Trophoblast cell (in vitro differentiated cells and primary cell): ENCODE results near the gene TAC3. TPM values are rescaled to one million over a fixed set of nuclear protein-coding genes. Genes with fewer than 3 reads are reported as not detected.
A peak's percentile ranks its signal among the peaks of the same experiment; 100 is the strongest.

ENCODE experiments used
- DNase-seq, 2 donors: peaks; one replicate each; pipeline ENCODE4 v3.0.0-alpha.2; 2016
- H2AFZ ChIP-seq: 2 replicates; pipeline ENCODE4 v1.6.1; 2013; ENCODE audit warnings: low read length, moderate library complexity, mild to moderate bottlenecking; ENCODE audit not compliant: insufficient read depth, poor library complexity
- H2AK5ac ChIP-seq: 2 replicates; pipeline ENCODE4 v1.6.1; 2013; ENCODE audit warnings: mild to moderate bottlenecking, low read length
- H2BK120ac ChIP-seq: 2 replicates; pipeline ENCODE4 v1.6.1; 2013; ENCODE audit warnings: low read length, mild to moderate bottlenecking, moderate library complexity; ENCODE audit not compliant: insufficient read depth, poor library complexity
- H2BK12ac ChIP-seq: 2 replicates; pipeline ENCODE4 v1.6.1; 2013; ENCODE audit warnings: mild to moderate bottlenecking, low read length, moderate library complexity
- H2BK5ac ChIP-seq: 2 replicates; pipeline ENCODE4 v1.6.1; 2013; ENCODE audit warnings: low read length, low read depth, moderate library complexity, mild to moderate bottlenecking; ENCODE audit not compliant: poor library complexity
- H3K14ac ChIP-seq: 2 replicates; pipeline ENCODE4 v1.6.1; 2013; ENCODE audit warnings: mild to moderate bottlenecking, low read length
- H3K18ac ChIP-seq: 2 replicates; pipeline ENCODE4 v1.6.1; 2013; ENCODE audit warnings: mild to moderate bottlenecking, low read length
- H3K23ac ChIP-seq: 2 replicates; pipeline ENCODE4 v1.6.1; 2013; ENCODE audit warnings: low read length
- H3K27ac ChIP-seq: 2 replicates; pipeline ENCODE4 v1.5.1; 2013; ENCODE audit warnings: low read depth, mild to moderate bottlenecking, inconsistent platforms, low read length, moderate library complexity
- H3K27me3 ChIP-seq: 2 replicates; pipeline ENCODE4 v1.6.1; 2013; ENCODE audit warnings: inconsistent platforms, mild to moderate bottlenecking, low read length, moderate library complexity; ENCODE audit not compliant: insufficient read depth
- H3K36me3 ChIP-seq, 2 experiments: 1 replicate in 1 of 2; 2 replicates in 1 of 2; pipeline ENCODE4 v1.6.1; 2013; ENCODE audit warnings: low read length in 2 of 2, mild to moderate bottlenecking in 2 of 2, moderate library complexity in 1 of 2; ENCODE audit not compliant: insufficient read depth in 2 of 2, control insufficient read depth in 1 of 2
- H3K4ac ChIP-seq: 2 replicates; pipeline ENCODE4 v1.6.1; 2013; ENCODE audit warnings: low read depth, mild to moderate bottlenecking, low read length, moderate library complexity
- H3K4me1 ChIP-seq, 2 experiments: 1 replicate in 1 of 2; 2 replicates in 1 of 2; pipeline ENCODE4 v1.6.1; 2013; ENCODE audit warnings: low read length in 2 of 2, mild to moderate bottlenecking in 2 of 2, moderate library complexity in 1 of 2; ENCODE audit not compliant: insufficient read depth in 2 of 2, control insufficient read depth in 1 of 2
- H3K4me2 ChIP-seq: 2 replicates; pipeline ENCODE4 v1.6.1; 2013; ENCODE audit warnings: inconsistent platforms, mild to moderate bottlenecking, low read length, moderate library complexity
- H3K4me3 ChIP-seq: 2 replicates; pipeline ENCODE4 v1.5.1; 2013; ENCODE audit warnings: mild to moderate bottlenecking, low read depth, low read length, inconsistent platforms
- H3K79me1 ChIP-seq: one replicate; pipeline ENCODE4 v1.6.1; 2013; ENCODE audit warnings: low read length
- H3K79me2 ChIP-seq: 2 replicates; pipeline ENCODE4 v1.6.1; 2013; ENCODE audit warnings: low read length, mild to moderate bottlenecking; ENCODE audit not compliant: control insufficient read depth, insufficient read depth, poor library complexity
- H3K9ac ChIP-seq: 2 replicates; pipeline ENCODE4 v1.6.1; 2013; ENCODE audit warnings: mild to moderate bottlenecking, low read length
- H3K9me3 ChIP-seq: 2 replicates; pipeline ENCODE4 v1.6.1; 2013; ENCODE audit warnings: low read depth, mild to moderate bottlenecking, control low read depth, inconsistent platforms, low read length; ENCODE audit not compliant: insufficient read depth
- H4K12ac ChIP-seq: 2 replicates; pipeline ENCODE4 v1.6.1; 2013; ENCODE audit warnings: low read depth, mild to moderate bottlenecking, low read length, moderate library complexity
- H4K8ac ChIP-seq: 2 replicates; pipeline ENCODE4 v1.6.1; 2013; ENCODE audit warnings: low read depth, mild to moderate bottlenecking, low read length, moderate library complexity
- H4K91ac ChIP-seq: one replicate; pipeline ENCODE4 v1.6.1; 2013; ENCODE audit warnings: low read depth, mild to moderate bottlenecking, low read length, moderate library complexity
- WGBS: extraction: QIAGEN DNeasy Blood & Tissue Kit; methylation state at CpG from one replicate; pipeline ENCODE4 v1.1.7; 2013; ENCODE audit warnings: missing lambda C conversion rate; ENCODE audit not compliant: insufficient read length, insufficient coverage; ENCODE audit errors: extremely low coverage; 5-methylcytosine and 5-hydroxymethylcytosine counted together
- polyA plus RNA-seq: library from polyadenylated mRNA; stranded (reverse); fragments of 200-250 nt; gene quantifications from 2 replicates; pipeline ENCODE4 v1.2.3, GENCODE V29; 2013

Gene TAC3
- 34.7 and 36.7 TPM in 2 replicates for polyA plus RNA-seq

DNA sequence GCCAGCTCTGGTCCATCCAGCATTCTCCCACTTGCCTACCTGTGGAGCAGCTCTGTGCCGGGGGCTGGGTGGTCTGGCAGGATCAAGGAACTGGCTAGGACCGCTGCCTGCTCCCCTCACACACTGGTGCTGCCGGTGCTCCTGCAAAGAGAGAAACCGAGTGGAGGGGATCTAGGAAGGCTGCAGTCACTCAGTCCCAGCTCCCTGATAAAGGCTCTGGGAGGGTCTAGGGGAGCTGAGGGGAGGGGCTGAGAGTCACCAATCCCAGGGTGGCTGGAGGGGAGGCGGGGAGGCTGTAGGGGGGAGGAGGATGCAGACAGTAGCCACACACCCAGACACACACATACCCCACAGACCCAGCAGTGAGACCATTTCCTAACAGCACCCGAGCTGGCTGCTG, at the start of gene TAC3:
Gene TAC3, minus strand, starts transcription at position 182 of the 400 bp plus-strand sequence. CDS start 732 bp downstream, outside the sequence.
- WGBS = no CpG with 5 or more reads among the region's 6 CpGs
- Histone ChIP-seq H2AFZ (peak within 1 kb of the TSS; percentile 75), H3K36me3 (no peaks in the 10 kb centered on the region)

DNA sequence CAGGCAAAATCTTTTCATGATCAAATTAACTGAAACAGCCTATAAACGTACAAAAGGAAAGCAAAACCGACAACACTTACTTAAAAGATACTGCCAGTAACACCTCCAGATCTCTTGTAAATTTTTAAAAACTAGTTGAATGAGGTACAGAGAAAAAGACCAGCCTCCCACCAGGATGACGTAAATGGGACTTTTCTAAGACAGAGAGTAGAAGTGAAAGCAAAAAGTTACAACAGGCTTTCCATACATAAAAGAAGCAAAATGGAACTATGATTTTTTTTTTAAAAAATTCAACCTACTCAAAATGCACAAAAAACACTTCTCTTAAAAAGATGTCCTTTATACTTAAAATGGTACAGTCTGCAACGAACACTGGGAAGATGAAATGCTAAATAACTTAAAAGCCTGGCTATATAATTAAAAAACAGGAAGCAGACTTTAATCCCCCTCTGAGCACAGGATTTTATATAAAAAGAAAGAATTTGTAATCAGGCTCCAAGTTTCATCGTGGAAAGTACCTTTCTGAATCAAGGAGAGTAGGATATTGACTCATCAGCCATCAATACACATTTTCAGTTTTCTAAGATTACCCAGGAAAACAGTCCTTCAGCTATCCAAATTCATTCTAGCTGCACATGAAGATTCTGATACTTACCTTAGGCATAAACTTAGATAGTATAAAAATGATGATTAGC, 47.8 kb upstream of the TAC3 start:
- no peak overlapping the region for H3K18ac ChIP-seq
- H2AK5ac ChIP-seq = no peak overlapping the region
- no peaks in the 10 kb centered on the region for H3K79me1 ChIP-seq
- no peak overlapping the region for H3K4me2 ChIP-seq
- no peak overlapping the region for H3K9ac ChIP-seq
- peaks cover 13 to 18% of the 10 kb centered on the region in 2 experiments for H3K36me3 ChIP-seq
- no peak overlapping the region for H2BK5ac ChIP-seq
- H3K4ac ChIP-seq = no peak overlapping the region
- H3K27me3 ChIP-seq = no peaks in the 10 kb centered on the region
- H3K4me1 ChIP-seq = no peaks in the 10 kb centered on the region
- no peak overlapping the region for H3K27ac ChIP-seq
- no peak overlapping the region for H3K14ac ChIP-seq
- H2AFZ ChIP-seq = no peak overlapping the region
- H2BK12ac ChIP-seq = no peak overlapping the region
- H3K4me3 ChIP-seq = no peak overlapping the region
- no peaks in the 10 kb centered on the region for H3K9me3 ChIP-seq
- no peak overlapping the region for H2BK120ac ChIP-seq
- no peak overlapping the region for H4K12ac ChIP-seq
- no peak overlapping the region for H4K8ac ChIP-seq
- no peak overlapping the region for H4K91ac ChIP-seq
- no peak overlapping the region for H3K23ac ChIP-seq
- no peaks in the 10 kb centered on the region for H3K79me2 ChIP-seq
- DNase-seq = no peak
- WGBS = no CpG with 5 or more reads among the region's 5 CpGs

More for the DNA sequence above, at the start of gene TAC3:
- Histone ChIP-seq H3K27me3 (no peaks in the 10 kb centered on the region), H3K23ac (peak within 1 kb of the TSS; percentile 47), H3K4me3 (no peak within 1 kb of the TSS), H4K91ac (peak within 1 kb of the TSS; percentile 23), H3K9me3 (no peaks in the 10 kb centered on the region), H2BK120ac (peak within 1 kb of the TSS; percentile 87), H3K4me2 (peak within 1 kb of the TSS; percentile 10), H3K27ac (peak within 1 kb of the TSS; percentile 15), H3K9ac (no peak within 1 kb of the TSS), H3K4me1 (peaks cover 10 to 16% of the 10 kb centered on the region in 2 experiments), H2AK5ac (no peak within 1 kb of the TSS), H3K18ac (peak within 1 kb of the TSS; percentile 81), H4K12ac (peak within 1 kb of the TSS; percentile 89), H2BK5ac (peak within 1 kb of the TSS; percentile 6), H2BK12ac (peak within 1 kb of the TSS; percentile 82), H3K4ac (peak within 1 kb of the TSS; percentile 6), H4K8ac (peak within 1 kb of the TSS; percentile 68), H3K79me2 (no peaks in the 10 kb centered on the region), H3K14ac (no peak within 1 kb of the TSS), H3K79me1 (peaks cover 8% of the 10 kb centered on the region)
- DNase-seq = no peak

DNA sequence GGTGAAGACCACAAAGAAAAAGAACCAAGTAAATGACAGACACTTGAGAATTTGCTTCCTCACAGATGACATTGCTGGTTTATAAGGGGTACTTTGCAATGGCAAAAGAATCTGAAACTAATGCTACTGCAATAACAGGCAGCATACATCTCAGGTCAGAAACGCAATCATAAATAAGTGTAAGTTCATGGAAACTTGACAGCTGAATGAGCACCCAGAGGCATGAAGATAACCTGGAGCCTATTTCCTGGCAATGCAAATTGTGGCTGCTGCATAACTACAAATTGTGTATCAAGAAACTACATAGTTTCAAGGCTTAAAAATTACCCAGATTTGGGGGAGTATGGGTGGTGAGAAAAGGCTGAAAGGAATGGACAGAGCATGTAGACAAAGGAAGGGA, 42.1 kb upstream of the TAC3 start:
- Histone ChIP-seq H3K27me3 (no peaks in the 10 kb centered on the region), H4K91ac (no peak overlapping the region), H3K9ac (no peak overlapping the region), H2BK5ac (no peak overlapping the region), H3K9me3 (no peaks in the 10 kb centered on the region), H2BK120ac (no peak overlapping the region), H2AK5ac (no peak overlapping the region), H3K36me3 (peaks cover 10 to 26% of the 10 kb centered on the region in 2 experiments), H3K4me3 (no peak overlapping the region), H2AFZ (no peak overlapping the region), H4K8ac (no peak overlapping the region), H3K4ac (no peak overlapping the region), H3K79me1 (no peaks in the 10 kb centered on the region), H3K27ac (no peak overlapping the region), H3K23ac (no peak overlapping the region), H4K12ac (no peak overlapping the region), H3K4me2 (no peak overlapping the region), H3K14ac (no peak overlapping the region), H2BK12ac (no peak overlapping the region), H3K18ac (no peak overlapping the region), H3K4me1 (no peaks in the 10 kb centered on the region), H3K79me2 (no peaks in the 10 kb centered on the region)
- no CpG with 5 or more reads among the region's 1 CpG for WGBS
- DNase-seq = no peak

DNA sequence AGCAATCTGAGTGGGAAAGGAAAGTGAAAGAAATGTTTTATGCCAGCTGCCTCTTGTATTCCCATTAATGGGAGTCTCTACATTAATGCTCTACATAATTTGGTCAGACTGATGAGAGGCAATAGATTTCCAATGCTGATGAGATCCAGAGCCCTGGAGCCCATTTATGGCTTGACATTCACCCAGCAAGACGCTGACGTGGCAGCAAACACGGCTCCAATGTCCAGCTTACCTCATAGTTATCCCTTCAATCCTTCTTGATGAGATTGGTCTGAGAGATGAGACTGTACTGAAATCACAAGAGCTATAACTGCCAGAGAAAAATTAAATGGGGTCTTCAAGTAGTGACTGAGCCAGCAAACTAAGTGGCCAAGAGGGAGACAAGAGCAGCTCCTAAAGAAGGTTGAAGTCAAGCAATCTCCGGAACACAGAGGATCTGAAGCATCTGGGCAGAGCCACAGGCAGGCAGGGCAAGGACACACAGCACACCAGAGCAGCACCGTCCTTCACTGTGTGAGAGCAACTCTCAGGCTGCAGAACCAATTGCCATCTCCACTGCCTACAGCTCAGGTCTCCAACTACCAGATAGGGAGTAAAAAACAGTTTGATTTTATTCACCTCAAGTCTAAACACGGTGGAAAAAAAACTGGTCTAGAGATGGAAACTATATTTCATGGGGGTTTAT, 40.9 kb upstream of the TAC3 start:
- no CpG with 5 or more reads among the region's 6 CpGs for WGBS
- H3K4me3 ChIP-seq = no peak overlapping the region
- H3K23ac ChIP-seq = no peak overlapping the region
- H3K14ac ChIP-seq = no peak overlapping the region
- no peak overlapping the region for H2AK5ac ChIP-seq
- H3K79me1 ChIP-seq = no peaks in the 10 kb centered on the region
- H3K4ac ChIP-seq = no peak overlapping the region
- no peak overlapping the region for H3K4me2 ChIP-seq
- no peaks in the 10 kb centered on the region for H3K27me3 ChIP-seq
- no peaks in the 10 kb centered on the region for H3K4me1 ChIP-seq
- H2BK5ac ChIP-seq = no peak overlapping the region
- H4K12ac ChIP-seq = no peak overlapping the region
- H3K9me3 ChIP-seq = no peaks in the 10 kb centered on the region
- H4K8ac ChIP-seq = no peak overlapping the region
- H3K18ac ChIP-seq = no peak overlapping the region
- peaks cover 10 to 20% of the 10 kb centered on the region in 2 experiments for H3K36me3 ChIP-seq
- H3K27ac ChIP-seq = no peak overlapping the region
- no peak overlapping the region for H3K9ac ChIP-seq
- no peak for DNase-seq
- H2BK12ac ChIP-seq = no peak overlapping the region
- no peak overlapping the region for H4K91ac ChIP-seq
- no peaks in the 10 kb centered on the region for H3K79me2 ChIP-seq
- no peak overlapping the region for H2AFZ ChIP-seq
- no peak overlapping the region for H2BK120ac ChIP-seq
